HTR-8/SVneo (cell line): Measurements from ENCODE around the gene STARD5.
A peak's percentile ranks its signal among the peaks of the same experiment; 100 is the strongest.
"Not testable (repeated sequence)": the region's sequence is repeated elsewhere in the genome, so short reads cannot be mapped to it uniquely, and the experiment has no call there.

Source experiments
- DNase-seq: peaks from one replicate; pipeline ENCODE4 v3.0.0; 2011; ENCODE audit warnings: low spot score, mixed read lengths; ENCODE audit not compliant: insufficient read length
- FAIRE-seq: peaks from 2 replicates; lab custom pipeline; 2011; peaks lifted over from hg19 to GRCh38; lab: Jason Lieb, UNC

Gene STARD5

GRCh38 chr15:81323944-81324881, at the start of gene STARD5:
STARD5 (minus strand) TSS chr15:81324141; CDS start chr15:81324099, 42 bp downstream.
- FAIRE-seq (no peak), DNase-seq (peak; percentile 93)

GRCh38 chr15:81373176-81373575, 49.2 kb upstream of the STARD5 start:
- no peak for DNase-seq
- FAIRE-seq, result no peak

GRCh38 chr15:81372575-81372974, 48.6 kb upstream of the STARD5 start:
- FAIRE-seq (no peak), DNase-seq (no peak)

- DNase-seq, result no peak
- no peak for FAIRE-seq
Measured at GRCh38 chr15:81363718-81364500, 40.0 kb upstream of the STARD5 start.

- no peak for FAIRE-seq
- DNase-seq, result no peak
Measured at GRCh38 chr15:81363276-81363675, 39.3 kb upstream of the STARD5 start.

- FAIRE-seq, result no peak
- DNase-seq, result no peak
Measured at GRCh38 chr15:81362790-81363189, 38.8 kb upstream of the STARD5 start.

GRCh38 chr15:81361891-81362290, 38.0 kb upstream of the STARD5 start:
- DNase-seq (no peak), FAIRE-seq (no peak)

- FAIRE-seq (no peak), DNase-seq (no peak)
Measured at GRCh38 chr15:81360491-81360890, 36.5 kb upstream of the STARD5 start.

GRCh38 chr15:81358248-81358647, 34.3 kb upstream of the STARD5 start:
- DNase-seq (no peak), FAIRE-seq (no peak)

GRCh38 chr15:81357180-81357686, 33.3 kb upstream of the STARD5 start:
- no peak for DNase-seq
- no peak for FAIRE-seq

GRCh38 chr15:81356252-81356651, 32.3 kb upstream of the STARD5 start:
- no peak for FAIRE-seq
- DNase-seq, result no peak

- DNase-seq (no peak), FAIRE-seq (no peak)
Measured at GRCh38 chr15:81351651-81352050, 27.7 kb upstream of the STARD5 start.

GRCh38 chr15:81349271-81349670, 25.3 kb upstream of the STARD5 start:
- DNase-seq (no peak), FAIRE-seq (no peak)

- FAIRE-seq, DNase-seq: not testable (repeated sequence)
Measured at GRCh38 chr15:81348691-81349090, 24.8 kb upstream of the STARD5 start.

- FAIRE-seq (no peak), DNase-seq (no peak)
Measured at GRCh38 chr15:81347910-81348309, 24.0 kb upstream of the STARD5 start.

GRCh38 chr15:81346611-81347010, 22.7 kb upstream of the STARD5 start:
- DNase-seq, result no peak

GRCh38 chr15:81343371-81343770, 19.4 kb upstream of the STARD5 start:
- DNase-seq, result no peak
- no peak for FAIRE-seq

More at GRCh38 chr15:81346611-81347010, 22.7 kb upstream of the STARD5 start:
- FAIRE-seq, result no peak

GRCh38 chr15:81341351-81341750, 17.4 kb upstream of the STARD5 start:
- no peak for FAIRE-seq
- DNase-seq, result no peak

GRCh38 chr15:81339851-81340250, 15.9 kb upstream of the STARD5 start:
- DNase-seq, result no peak
- FAIRE-seq, result no peak

GRCh38 chr15:81339321-81339720, 15.4 kb upstream of the STARD5 start:
- DNase-seq (no peak), FAIRE-seq (no peak)
